Measurements from ENCODE around the gene ANKRD29. TPM values are rescaled to one million over a fixed set of nuclear protein-coding genes. Genes with fewer than 3 reads are reported as not detected.
"Not testable (repeated sequence)": the region's sequence is repeated elsewhere in the genome, so short reads cannot be mapped to it uniquely, and the experiment has no call there.

The ANKRD29 gene
- total RNA-seq, 1 donor from 2014 or later: 0.58 TPM

DNA sequence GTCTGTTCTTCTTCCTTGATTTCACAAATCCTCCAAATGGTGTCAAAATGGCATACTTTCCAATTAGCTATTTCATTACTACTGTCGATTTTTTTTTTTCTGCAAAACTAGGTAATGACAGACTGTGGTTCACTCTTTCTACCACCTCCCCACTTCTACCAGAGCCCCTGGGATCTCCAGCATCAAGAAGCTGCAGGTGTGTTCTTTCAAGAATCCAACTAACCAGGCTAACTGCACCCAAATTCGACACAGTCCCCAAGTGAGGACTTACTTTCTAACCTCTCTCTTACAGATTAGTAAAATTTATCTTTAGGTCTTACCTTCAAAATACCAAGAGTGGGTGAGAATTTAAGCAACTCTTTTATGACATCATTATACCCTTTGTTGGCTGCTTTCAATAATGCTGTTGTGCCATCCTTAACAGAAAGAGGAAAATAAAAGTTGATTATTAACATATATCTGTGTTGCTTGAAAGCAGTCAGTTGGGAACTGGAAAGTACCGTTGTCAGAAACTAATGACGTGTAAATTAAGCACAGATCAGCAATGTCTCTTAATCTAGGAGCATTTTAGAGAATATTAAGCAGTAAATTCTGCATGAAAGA, 45.2 kb downstream of the ANKRD29 start:
- no peak for DNase-seq (ENCODE audit: extremely low read depth, low read depth, low spot score)

DNA sequence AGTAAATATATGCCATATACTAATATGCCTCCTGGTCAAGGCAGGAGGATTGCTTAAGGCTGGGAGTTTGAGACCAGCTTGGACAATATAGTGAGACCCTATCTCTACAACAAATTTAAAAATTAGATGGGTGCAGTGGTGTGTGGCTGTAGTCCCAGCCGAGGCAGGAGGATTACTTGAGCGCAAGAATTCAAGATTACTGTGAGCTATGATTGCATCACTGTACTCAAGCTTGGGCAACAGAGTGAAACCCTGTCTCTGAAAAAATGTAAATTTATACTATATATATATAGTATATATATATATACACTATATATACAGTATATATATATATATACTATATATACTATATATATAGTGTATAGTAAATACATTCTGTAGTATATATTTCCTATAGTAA, 46.5 kb downstream of the ANKRD29 start:
- DNase-seq (ENCODE audit: extremely low read depth, low read depth, low spot score): no peak

DNA sequence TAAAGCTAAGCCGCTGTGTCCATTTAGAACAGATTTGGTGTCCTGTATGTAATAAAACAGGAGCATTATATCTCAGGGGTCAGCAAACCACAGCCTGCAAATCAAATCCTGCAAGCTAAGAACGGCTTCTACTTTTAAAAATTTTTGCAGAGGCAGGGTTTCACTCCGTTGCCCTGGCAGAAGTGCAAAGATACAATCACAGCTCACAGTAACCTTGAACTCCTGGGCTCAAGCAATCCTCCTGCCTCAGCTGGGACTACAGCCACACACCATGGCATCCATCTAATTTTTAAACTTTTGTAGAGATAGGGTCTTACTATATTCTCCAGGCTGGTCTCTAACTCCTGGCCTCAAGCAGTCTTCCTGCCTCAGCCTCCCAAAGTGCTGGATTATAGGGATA, 47.8 kb downstream of the ANKRD29 start:
- DNase-seq (ENCODE audit: extremely low read depth, low read depth, low spot score): no peak

DNA sequence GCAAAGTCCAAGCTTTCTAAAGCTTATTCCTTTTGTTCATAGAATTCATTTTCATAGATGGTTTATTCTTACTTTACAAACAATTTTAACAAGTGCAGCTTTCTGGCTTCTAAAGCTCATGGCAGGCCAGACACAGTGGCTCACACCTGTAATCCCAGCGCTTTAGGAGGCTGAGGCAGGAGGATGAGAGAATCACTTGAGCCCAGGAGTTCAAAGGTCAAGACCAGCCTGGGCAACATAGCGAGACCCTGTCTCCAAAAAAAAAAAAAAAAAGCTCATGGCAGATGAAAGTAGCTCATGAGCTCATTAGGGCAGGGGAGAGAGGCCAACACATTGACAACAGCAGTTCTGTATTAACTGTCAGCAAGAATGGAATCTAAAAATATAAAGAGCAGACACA, 48.3 kb downstream of the ANKRD29 start:
- no peak for DNase-seq (ENCODE audit: extremely low read depth, low read depth, low spot score)

DNA sequence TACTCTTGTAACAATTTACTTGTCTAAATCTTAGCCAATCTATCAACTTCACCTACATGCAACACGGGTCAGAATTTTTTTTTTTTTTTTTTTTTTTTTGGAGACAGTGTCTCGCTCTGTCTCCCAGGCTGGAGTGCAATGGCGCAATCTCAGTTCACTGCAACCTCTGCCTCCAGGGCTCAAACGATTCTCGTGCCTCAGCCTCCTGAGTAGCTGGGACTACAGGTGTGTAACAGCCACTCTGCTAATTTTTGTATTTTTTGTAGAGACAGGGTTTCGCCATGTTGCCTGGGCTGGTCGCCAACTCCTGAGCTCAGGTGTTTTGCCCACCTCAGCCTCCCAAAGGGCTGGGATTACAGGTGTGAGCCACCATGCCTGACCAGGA, 49.6 kb downstream of the ANKRD29 start:
- not testable (repeated sequence) for DNase-seq (ENCODE audit: extremely low read depth, low read depth, low spot score)

DNA sequence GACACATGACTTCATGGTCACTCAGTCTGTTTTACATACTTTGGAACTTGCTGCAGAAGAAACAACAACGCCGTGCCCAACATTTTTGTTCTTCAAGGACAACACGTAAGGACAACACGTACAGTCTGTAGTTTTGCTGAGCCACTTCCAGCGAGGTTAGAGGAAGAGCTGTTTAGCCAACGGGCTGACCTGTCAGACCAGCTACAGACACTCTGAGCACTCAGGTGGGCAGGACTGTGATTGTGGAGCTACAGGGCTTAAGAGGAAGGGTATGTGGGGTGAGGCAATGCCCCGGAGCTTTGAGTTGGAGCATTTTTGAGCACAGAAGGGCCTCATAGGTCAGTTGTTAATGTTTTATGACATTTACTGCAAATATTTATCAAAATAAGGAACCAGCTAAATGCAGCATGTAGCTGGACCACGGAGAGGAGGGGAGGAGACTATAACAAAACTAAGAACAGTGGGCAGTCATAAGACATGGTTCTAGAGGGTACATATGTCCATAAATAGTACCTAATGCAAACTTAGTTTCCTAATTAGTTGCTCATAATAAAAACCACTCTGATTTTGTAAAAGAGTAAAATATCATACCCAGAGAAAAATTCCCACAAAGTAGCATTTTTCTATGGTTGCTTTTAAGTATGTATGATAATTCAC, 50.1 kb downstream of the ANKRD29 start:
- no peak for DNase-seq (ENCODE audit: extremely low read depth, low read depth, low spot score)

DNA sequence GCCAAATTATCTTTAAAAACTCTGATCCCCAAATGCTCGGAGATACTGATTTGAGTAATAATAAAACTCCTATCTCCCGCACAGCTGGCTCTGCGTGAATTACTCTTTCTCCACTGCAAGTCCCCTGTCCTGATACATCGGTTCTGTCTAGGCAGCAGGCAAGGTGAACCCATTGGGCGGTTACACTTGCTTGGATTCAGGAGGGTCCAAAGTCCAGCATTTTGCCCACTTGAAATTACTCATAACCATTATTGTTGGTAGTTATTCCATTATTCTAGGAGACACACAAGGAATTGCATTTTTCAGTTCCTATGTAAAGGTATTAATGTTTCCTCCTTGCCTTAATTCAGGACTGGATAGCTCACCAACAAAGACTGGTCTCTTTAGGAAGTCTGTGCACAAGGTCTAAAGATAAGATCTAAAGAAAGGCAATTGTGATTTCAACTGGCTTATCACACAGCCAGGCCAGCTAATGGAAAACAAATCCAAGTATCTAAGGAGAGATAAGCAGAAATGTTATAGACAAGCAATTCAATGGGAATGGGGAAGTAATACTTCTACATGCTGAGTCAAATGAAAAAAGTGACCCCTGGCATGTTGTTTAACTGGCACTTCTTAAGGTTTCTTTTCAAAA, 53.2 kb downstream of the ANKRD29 start:
- DNase-seq (ENCODE audit: extremely low read depth, low read depth, low spot score): no peak

DNA sequence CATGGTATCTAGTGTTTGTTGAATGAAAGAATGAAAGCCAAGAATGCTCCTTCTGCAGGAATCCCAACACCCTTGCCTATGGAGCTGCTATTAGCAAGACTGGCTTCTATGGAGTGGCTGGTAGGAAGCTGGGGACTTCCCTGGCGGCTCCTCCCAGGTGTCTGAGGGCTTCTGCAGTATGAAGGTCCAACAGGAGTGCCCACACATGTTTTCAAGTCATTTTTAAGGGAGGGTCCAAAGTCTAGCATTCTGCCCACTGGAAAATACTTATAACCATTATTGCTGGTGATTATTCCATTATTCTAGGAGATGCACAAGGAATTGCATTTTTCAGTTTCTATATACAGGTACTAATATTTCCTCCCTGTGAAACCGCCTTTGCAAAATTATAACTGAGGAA, 54.5 kb downstream of the ANKRD29 start:
- no peak for DNase-seq (ENCODE audit: extremely low read depth, low read depth, low spot score)

DNA sequence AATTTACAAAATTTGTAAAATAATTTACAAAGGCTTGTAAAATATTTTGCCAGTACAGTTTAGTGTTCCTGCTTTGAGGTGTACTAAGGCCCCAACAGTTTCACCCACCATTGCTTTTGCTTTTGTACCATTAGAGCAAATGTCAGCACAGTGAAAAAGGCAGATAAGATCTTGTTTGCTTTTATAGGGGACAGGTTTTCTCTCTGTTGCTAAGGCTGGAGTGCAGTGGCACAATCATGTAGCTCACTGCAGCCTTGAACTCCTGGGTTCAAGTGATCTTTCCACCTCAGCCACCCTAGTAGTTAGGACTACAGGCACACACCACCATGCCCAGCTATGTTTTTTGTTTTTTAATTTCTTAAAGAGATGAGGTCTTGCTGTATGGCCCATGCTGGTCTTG, 56.8 kb downstream of the ANKRD29 start:
- no peak for DNase-seq (ENCODE audit: extremely low read depth, low read depth, low spot score)

DNA sequence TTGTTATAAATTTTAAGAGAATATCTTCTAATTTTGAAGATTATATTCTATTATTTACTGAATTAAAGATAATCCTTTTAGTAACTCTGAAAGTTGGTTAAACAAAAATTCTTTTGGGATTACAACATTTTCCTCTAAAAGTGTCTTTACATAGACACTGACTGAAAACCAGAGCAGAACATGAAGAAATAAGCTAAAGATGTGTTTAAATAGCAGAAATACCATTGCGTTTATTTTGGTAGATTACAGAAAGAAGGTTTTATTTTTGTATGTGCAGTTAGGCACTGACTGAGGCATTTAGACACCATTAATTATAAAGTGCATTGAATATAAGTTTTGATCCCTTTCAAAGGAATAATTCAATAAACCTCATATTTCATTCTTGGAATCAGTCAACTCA, 62.9 kb downstream of the ANKRD29 start:
- DNase-seq (ENCODE audit: extremely low read depth, low read depth, low spot score): no peak

DNA sequence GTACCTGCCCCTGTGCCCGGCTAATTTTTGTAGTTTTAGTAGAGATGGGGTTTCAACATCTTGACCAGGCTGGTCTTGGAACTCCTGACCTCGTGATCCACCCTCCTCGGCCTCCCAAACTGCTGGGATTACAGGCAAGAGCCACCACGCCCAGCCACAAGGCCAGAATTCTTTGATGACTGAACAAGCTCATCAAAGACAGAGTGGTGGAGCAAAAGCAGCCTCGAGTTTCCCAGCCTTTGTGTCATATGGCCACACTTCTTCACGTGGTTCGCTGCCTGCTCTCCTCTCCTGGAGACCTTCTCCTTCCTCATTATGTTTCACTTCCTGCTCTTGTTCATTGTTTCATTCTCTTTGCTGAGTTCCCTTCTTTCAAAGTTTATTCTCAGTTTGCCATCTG, 66.5 kb downstream of the ANKRD29 start:
- no peak for DNase-seq (ENCODE audit: extremely low read depth, low read depth, low spot score)

DNA sequence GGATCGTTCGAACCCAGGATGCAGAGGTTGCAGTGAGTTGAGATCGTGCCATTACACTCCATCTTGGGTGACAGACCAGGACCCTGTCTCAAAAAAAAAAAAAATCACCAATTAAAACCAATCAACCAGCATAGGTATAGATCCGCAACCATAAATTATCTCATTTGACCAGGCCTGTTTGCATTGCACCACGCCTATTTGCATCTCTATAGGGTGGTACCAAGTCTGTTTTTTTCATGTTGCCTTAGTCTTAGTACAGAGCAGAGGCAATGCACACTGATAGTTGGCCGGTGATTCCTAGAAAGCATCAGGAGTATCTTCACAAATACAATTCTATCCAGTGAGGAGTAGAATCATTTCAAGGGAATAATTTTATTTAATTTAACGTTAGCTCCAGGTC, 67.1 kb downstream of the ANKRD29 start:
- DNase-seq (ENCODE audit: extremely low read depth, low read depth, low spot score): no peak

DNA sequence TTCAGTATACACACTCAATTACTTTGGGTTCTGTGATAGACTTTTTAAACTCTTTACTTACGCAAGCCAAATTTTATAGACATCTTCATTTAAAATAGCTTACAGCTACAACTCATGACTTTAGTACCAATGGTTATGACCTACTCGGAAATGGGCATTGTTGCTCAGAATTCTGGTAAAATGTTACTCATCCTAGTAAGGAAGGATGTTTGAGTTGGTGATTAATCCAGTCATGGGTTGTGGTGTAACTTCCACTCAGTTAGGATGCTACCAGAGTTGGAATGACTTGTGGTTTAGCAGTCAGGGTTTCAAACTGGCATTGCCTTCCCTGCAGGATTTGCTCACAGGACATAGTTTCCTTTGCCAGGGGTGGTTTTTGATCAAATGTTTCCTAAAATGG, 69.0 kb downstream of the ANKRD29 start:
- DNase-seq (ENCODE audit: extremely low read depth, low read depth, low spot score): no peak

DNA sequence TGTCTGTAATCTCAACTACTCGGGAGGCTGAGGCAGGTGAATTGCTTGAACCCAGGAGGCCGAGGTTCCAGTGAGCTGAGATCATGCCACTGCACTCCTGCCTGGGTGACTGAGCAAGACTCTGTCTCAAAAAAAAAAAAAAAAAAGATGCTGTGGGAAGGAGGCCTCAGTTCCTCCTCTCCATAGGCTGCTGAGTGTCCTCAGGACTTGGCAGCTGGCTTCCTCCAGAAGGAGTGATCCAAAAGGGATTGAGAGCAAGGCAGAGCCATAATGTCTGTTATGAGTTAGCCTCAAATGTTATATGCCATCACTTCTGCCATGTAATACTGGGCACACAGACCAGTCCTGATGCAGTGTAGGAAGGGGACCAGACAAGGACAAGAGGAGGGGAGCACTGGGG, 69.8 kb downstream of the ANKRD29 start:
- DNase-seq (ENCODE audit: extremely low read depth, low read depth, low spot score): no peak

DNA sequence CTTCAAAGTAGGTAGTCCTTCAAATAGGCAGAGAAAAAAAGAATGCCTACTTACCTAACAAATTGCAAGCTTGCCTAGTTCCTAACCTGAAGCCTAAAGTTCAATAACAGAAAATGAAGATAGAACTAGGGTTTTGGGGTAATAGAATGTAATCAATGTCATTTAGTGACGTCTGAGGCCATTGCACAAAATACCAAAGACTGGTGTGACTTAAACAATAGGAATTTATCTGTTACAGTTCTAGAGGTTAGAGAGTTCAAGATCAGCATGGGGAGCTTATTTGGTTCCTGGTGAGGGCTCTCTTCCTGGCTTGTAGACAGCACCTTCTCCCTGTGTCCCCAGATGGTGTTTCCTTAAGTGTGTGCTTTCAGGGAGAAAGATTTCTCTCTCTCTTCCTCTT, 71.7 kb downstream of the ANKRD29 start:
- DNase-seq (ENCODE audit: extremely low read depth, low read depth, low spot score): no peak

DNA sequence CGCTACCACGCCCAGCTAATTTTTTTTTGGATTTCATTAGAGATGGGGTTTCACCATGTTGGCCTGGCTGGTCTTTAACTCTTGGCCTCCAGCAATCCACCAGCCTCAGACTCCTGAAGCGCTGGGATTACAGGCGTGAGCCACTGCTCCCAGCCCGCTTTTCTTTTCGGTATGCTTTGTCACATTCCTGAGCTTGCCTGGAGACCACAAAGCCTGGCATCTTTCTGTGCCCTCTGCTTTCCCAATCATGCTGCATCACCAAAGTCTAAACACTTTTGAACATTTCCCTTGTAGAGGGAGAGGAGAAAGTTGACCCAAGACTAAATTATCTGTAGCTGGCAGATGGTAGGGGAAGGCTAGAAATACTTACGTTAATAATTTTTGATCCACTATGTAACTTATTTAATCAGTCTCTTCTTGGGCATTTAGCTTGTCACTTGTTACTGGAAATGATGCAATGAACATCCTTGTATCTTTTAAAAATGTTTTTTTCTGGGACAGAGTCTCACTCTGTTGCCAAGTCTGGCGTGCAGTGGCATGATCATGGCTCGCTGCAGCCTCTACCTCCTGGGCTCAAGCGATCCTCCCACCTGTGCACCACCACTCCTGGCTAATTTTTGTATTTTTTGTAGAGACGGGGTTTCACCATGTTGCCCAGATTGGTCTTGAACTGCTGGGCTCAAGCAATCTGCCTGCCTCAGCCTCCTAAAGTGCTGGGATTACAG, 73.7 kb downstream of the ANKRD29 start:
- DNase-seq (ENCODE audit: extremely low read depth, low read depth, low spot score): no peak

DNA sequence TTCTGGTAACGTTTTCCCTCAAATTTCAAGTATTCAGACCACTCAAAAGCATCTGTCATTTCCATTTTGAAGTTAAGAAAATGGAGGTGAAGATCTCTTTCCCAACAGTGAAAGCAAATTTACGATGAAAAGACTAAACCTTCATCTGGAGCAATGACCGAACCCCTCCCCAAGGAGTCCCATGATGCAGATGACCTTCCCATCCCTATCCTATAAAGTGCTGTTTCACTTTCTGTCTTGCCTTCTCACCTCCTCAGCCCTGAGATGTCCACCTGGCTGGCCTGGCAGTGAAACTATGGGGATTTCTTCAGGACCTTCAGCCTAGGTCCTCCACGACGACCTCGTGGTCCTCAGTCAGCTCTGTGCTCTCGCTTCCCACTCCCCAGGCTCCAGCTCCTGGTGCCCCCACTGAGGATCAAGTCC, 75.5 kb downstream of the ANKRD29 start:
- DNase-seq (ENCODE audit: extremely low read depth, low read depth, low spot score): no peak

DNA sequence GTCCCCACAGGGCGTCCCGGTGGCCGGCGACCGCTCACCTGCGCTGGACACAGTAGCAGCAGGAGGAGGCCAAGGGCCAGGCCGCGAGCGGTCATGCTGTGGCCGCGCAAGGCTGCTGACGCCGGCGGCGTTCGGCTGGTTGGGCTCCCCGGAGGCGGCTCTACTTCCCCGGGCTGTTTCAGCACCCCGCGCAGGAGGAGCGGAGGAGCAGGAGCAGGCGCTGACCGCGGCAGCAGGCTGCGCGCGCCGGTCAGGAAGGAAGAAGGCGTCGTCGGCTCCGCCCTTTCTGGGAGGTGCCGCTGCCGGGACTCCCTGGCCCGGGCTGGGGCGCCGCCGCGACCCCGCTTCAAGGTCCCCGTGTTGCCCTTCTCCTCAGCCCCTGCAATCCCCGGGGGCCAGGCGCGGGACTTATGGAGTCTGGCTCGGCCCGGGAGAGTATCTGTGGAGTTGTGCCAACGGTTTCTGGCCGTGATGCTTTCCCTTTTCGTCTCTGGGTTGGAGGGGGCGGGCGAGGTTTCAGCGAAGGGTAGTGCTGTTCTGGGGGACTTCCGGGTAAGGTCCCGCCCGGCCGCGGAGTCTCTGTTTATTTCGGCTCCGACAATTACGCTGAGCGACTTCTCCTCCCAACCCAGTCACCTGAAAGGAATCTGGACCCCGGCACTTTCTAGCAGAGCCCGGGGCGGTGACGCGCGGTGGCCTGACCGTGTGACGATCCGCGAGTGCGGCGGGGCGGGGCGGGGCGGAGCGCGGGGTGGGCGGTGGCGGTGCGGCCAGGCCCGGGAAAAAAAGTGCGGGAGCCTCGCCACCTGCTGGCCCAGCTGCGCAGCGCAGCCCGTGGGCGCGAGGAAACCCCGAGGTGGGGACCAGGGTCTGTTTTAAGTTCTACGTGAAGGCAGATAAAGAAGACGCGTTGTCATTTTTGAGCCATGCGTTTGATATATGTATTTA, 76.2 kb downstream of the ANKRD29 start, which contains the start of gene NPC1:
TSS of gene NPC1 (minus strand) at position 258 of the 948 bp plus-strand sequence. CDS start at position 95, 163 bp downstream.
- no peak for DNase-seq (ENCODE audit: extremely low read depth, low read depth, low spot score)

DNA sequence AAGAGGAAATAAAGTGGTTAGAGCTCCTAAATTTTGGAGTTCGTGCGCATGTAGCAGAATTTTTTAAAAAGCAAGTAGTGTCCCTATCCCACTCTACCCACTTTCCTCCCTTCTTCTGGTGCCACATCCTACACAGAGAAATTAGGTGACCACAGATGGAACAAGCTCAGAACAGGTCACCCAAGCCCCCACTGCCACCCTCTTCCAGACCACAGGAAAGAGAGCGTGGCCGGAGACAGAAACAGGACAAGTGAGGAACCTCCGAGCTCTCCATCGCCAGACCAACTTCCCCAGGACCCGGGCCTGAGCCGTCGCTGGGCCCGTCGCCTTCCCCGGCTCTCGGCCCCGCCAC, 76.8 kb downstream of the ANKRD29 start:
- DNase-seq (ENCODE audit: extremely low read depth, low read depth, low spot score): no peak

DNA sequence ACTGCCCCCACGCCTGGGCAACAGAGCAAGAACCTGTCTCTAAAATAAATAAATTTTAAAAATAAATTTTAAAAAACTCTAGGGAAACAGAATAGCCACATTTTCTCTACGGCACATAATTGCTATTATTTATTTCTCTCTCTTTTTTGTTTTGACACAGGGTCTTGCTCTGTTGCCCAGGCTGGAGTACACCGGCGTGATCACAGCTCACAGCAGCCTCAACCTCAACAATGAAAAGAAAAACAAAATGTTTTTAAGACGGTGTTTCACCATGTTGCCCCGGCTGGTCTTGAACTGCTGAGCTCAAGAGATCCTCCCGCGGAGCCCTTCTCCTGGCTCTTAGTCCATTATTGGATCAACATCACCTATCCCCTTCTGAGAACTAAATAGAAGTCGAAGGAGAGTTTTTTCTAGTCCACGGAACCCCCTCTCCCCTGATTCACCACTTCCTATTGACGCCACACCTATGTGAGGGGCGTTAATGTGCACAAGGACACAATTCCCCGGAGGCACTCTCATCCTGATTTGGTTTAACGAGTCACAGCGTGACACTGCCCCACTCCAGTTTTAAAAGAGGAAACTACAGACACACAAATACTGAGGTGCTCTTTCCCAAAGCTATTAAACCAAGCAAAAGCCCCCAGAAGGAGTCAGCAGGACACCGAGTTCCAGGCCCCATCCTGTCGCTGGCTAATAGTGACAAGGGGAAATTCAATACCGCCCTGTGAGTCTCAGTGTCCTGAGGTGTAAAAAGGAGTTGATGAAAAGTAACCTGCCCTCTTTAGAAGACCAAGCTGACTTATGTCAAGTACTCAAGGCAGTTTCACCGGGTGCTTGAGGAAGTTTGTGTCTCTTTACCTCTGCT, 77.5 kb downstream of the ANKRD29 start:
- DNase-seq (ENCODE audit: extremely low read depth, low read depth, low spot score): no peak
